GM10266 (cell line): ENCODE results near the gene KCNK15.

ENCODE experiments used
- DNase-seq: peaks from one replicate; pipeline ENCODE4 v3.0.0; 2012; ENCODE audit errors: extremely low spot score
- CTCF ChIP-seq: IDR thresholded peaks from 2 replicates; pipeline ENCODE4 v1.5.1; 2012; ENCODE audit warnings: mild to moderate bottlenecking, low read depth; ENCODE audit not compliant: control insufficient read depth, insufficient read depth; ENCODE audit errors: missing control alignments

Gene KCNK15

GRCh38 chr20:44721785-44722054, 23.9 kb upstream of the KCNK15 start:
- DNase-seq, result no peak
- no peak for TF ChIP-seq CTCF

DNA sequence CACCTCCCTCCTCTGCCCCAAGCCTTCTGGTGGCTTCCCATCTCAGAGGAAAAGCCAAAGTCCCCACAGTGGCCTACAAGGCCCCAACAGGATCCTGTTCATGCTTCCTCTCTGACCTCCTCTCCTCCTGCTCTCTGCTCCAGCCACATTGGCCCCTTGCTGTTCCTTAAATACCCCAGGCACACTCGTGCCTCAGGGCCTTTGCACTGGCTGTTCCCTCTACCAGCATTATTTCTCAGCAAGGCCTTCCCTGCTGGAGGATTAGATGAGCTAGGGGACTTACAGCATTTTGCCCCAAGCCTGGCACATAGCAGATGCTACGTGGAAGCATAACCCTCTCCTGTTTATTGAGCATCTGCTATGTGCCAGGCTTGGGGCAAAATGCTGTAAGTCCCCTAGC, 22.7 kb upstream of the KCNK15 start:
- no peak for TF ChIP-seq CTCF
- DNase-seq, result no peak

GRCh38 chr20:44723391-44723790, 22.3 kb upstream of the KCNK15 start:
- no peak for TF ChIP-seq CTCF
- no peak for DNase-seq

DNA sequence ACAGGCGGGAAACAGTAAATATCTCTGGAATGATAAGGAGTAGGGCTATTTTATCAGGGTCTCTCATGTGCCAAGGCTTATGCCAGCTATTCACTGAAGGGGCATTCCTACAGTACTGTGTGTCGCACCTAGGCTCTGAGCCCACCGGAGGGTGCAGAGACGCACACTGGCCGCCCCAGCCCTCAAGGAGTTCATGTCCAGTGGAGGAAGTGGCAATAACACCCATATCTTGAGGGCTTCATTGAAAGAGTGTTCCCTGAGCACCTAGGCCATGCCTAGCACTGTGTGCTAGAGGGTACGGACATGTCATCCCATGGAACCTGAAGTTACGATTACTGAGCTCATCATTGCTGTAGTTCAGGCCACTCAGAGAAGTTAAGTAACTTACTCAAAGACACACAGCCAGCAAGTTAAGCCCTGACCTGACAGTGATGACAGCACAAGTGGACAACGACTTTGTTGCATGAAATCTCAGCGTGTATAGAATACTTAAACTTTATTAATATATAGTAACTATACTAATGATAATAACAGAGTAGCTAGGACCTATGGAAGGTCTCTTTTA, 21.8 kb upstream of the KCNK15 start:
- TF ChIP-seq CTCF, result no peak
- DNase-seq, result no peak

DNA sequence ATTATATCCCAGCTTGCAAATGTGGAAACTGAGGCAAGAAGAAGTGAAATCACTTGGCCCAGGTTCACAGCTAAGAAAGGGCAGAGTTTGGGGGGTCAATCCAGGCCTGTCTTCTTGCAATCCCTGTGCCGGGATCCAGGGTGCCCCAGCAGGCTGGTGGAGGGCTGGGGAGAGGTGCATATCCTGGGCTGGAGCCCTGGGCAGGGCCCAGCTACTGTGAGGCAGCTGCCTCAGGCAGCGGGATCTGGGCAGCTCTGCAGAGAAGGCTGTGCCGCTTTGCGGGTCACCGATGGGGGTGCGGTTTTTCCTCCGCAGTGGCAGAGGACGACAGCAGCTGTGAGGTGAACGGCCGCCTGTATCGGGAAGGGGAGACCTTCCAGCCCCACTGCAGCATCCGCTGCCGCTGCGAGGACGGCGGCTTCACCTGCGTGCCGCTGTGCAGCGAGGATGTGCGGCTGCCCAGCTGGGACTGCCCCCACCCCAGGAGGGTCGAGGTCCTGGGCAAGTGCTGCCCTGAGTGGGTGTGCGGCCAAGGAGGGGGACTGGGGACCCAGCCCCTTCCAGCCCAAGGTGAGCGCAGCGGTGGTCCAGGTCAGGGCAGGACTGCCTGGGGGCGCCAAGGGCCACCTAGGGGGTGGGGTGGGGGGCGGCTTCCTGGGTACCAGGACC, 21.1 kb upstream of the KCNK15 start:
- DNase-seq, result no peak

GRCh38 chr20:44725837-44726236, 19.8 kb upstream of the KCNK15 start:
- TF ChIP-seq CTCF, result no peak
- DNase-seq, result no peak

More for the DNA sequence above, 21.1 kb upstream of the KCNK15 start:
- TF ChIP-seq CTCF, result no peak

- DNase-seq, result no peak
- TF ChIP-seq CTCF, result no peak
These were observed 18.6 kb upstream of the KCNK15 start for GRCh38 chr20:44727039-44727438.
